Nephron progenitor cell (in vitro differentiated cells): ENCODE data around the gene KCNMB2.

ENCODE experiments used
- DNase-seq: peaks from one replicate; pipeline ENCODE4 v3.0.0; 2021
- H3K27ac Mint-ChIP-seq: 2 replicates; pipeline ENCODE4 v1.8.0; 2021; ENCODE audit warnings: mild to moderate bottlenecking, moderate library complexity, mixed read lengths
- H3K27me3 Mint-ChIP-seq: 2 replicates; pipeline ENCODE4 v1.8.0; 2021; ENCODE audit warnings: mild to moderate bottlenecking, low read depth, mixed read lengths; ENCODE audit not compliant: poor library complexity
- H3K36me3 Mint-ChIP-seq: 2 replicates; pipeline ENCODE4 v1.8.0; 2021; ENCODE audit warnings: low read depth, mixed read lengths
- H3K4me1 Mint-ChIP-seq: 2 replicates; pipeline ENCODE4 v1.8.0; 2021; ENCODE audit warnings: mixed read lengths
- H3K4me3 Mint-ChIP-seq: 2 replicates; pipeline ENCODE4 v1.8.0; 2021; ENCODE audit warnings: mild to moderate bottlenecking, moderate library complexity, mixed read lengths
- H3K9me3 Mint-ChIP-seq: 2 replicates; pipeline ENCODE4 v1.8.0; 2021; ENCODE audit warnings: mild to moderate bottlenecking, moderate library complexity, mixed read lengths
- CTCF ChIP-seq: fragments of 200-600 bp; sonication (generic); IDR thresholded peaks from 2 replicates; pipeline ENCODE4 v1.5.0; 2021; ENCODE audit warnings: antibody characterized with exemption

The KCNMB2 gene

GRCh38 chr3:178823591-178824246, 287.5 kb downstream of the KCNMB2 start:
- Mint-ChIP-seq H3K4me1 (peaks cover 11% of the 10 kb centered on the region), H3K9me3 (no peaks in the 10 kb centered on the region), H3K27me3 (peaks cover 3% of the 10 kb centered on the region), H3K27ac (peak overlapping the region; percentile 98), H3K4me3 (no peak overlapping the region), H3K36me3 (no peaks in the 10 kb centered on the region)
- no peak for DNase-seq
- no peak for TF ChIP-seq CTCF

DNA sequence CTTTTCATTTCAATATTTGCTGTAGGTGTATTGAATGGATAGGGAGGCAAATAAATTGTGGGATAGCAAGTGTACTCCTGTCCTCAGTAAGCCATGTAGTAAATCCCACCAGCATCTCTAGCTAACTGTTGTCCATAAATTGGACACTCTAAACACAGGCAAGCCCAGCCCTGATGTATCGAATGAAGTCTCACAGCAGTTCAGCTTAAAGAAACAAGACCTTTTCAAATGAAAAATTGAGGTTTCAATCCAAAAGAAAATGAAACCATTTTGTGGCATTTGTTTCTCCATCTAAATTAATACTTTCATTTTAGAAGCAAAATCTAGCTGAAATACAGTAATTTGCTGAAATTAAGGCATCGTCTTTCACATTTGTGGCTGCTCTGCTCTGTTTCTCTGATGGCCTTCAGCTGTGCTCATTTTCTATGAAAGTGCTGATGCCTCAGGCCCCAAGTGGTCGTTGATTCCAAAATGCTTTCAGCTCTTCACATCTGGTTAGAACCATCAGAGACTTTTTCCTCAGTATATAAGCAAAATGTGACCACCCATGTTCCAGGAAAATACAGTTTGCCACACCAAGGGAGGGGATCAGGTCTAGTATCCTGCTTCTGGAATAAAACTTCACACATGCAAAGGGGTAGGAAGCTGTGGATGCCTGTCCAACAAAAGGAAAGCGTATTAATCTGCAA, 290.3 kb downstream of the KCNMB2 start:
- H3K27me3 Mint-ChIP-seq, result peaks cover 3% of the 10 kb centered on the region
- H3K4me3 Mint-ChIP-seq, result no peak overlapping the region
- DNase-seq, result no peak
- peaks cover 11% of the 10 kb centered on the region for H3K4me1 Mint-ChIP-seq
- no peaks in the 10 kb centered on the region for H3K36me3 Mint-ChIP-seq
- H3K27ac Mint-ChIP-seq, result no peak overlapping the region
- H3K9me3 Mint-ChIP-seq, result no peaks in the 10 kb centered on the region
- no peak for TF ChIP-seq CTCF

DNA sequence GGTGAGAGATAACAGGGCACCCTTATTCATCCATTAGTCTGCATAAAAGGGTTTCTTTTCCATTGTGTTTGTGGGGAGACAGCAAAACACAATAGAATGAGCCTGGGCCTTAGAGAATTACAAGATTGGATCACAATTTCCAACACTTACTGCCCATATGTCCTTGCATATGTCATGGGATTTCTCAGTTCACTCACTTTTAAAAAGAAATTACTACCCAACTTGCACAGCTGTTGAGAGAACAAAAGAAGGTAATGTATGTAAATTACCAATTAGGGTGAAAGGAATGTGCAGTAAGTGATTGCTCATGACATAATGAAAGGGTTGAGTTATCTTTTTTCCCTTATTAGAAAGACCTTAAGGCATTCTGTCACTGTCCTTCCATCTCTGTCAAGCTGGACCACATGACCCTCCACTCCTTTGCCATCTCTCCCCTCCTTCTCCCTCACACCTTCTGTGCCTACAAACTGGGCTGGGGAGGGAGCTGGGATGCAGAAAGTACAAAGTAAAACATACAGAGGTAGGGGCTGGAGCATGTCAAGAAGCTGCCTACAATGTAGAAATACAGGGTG, 291.1 kb downstream of the KCNMB2 start:
- no peak for TF ChIP-seq CTCF
- H3K4me3 Mint-ChIP-seq, result no peak overlapping the region
- DNase-seq, result no peak
- no peaks in the 10 kb centered on the region for H3K9me3 Mint-ChIP-seq
- H3K4me1 Mint-ChIP-seq, result peaks cover 11% of the 10 kb centered on the region
- peaks cover 3% of the 10 kb centered on the region for H3K27me3 Mint-ChIP-seq
- no peaks in the 10 kb centered on the region for H3K36me3 Mint-ChIP-seq
- no peak overlapping the region for H3K27ac Mint-ChIP-seq

- no peak for TF ChIP-seq CTCF
- H3K4me1 Mint-ChIP-seq, result peaks cover 5% of the 10 kb centered on the region
- DNase-seq, result no peak
- no peaks in the 10 kb centered on the region for H3K9me3 Mint-ChIP-seq
- no peaks in the 10 kb centered on the region for H3K36me3 Mint-ChIP-seq
- no peak overlapping the region for H3K4me3 Mint-ChIP-seq
- no peak overlapping the region for H3K27ac Mint-ChIP-seq
- peaks cover 5% of the 10 kb centered on the region for H3K27me3 Mint-ChIP-seq
These were observed 297.5 kb downstream of the KCNMB2 start for GRCh38 chr3:178833695-178834094.

- Mint-ChIP-seq H3K27me3 (peaks cover 10% of the 10 kb centered on the region), H3K36me3 (peaks cover 5% of the 10 kb centered on the region), H3K9me3 (peaks cover 10% of the 10 kb centered on the region), H3K27ac (no peak overlapping the region), H3K4me1 (peaks cover 5% of the 10 kb centered on the region), H3K4me3 (no peak overlapping the region)
- TF ChIP-seq CTCF, result no peak
- DNase-seq, result no peak
These were observed 298.8 kb downstream of the KCNMB2 start for GRCh38 chr3:178835033-178835432.
